GM19099 (cell line): Measurements from ENCODE around the gene TBX1.

Experiments
- POLR2A ChIP-seq: IDR thresholded peaks from 3 replicates; pipeline ENCODE4 v1.6.1; 2011; ENCODE audit warnings: low read depth; ENCODE audit not compliant: insufficient read length; ENCODE audit errors: extremely low read depth

TBX1 gene

DNA sequence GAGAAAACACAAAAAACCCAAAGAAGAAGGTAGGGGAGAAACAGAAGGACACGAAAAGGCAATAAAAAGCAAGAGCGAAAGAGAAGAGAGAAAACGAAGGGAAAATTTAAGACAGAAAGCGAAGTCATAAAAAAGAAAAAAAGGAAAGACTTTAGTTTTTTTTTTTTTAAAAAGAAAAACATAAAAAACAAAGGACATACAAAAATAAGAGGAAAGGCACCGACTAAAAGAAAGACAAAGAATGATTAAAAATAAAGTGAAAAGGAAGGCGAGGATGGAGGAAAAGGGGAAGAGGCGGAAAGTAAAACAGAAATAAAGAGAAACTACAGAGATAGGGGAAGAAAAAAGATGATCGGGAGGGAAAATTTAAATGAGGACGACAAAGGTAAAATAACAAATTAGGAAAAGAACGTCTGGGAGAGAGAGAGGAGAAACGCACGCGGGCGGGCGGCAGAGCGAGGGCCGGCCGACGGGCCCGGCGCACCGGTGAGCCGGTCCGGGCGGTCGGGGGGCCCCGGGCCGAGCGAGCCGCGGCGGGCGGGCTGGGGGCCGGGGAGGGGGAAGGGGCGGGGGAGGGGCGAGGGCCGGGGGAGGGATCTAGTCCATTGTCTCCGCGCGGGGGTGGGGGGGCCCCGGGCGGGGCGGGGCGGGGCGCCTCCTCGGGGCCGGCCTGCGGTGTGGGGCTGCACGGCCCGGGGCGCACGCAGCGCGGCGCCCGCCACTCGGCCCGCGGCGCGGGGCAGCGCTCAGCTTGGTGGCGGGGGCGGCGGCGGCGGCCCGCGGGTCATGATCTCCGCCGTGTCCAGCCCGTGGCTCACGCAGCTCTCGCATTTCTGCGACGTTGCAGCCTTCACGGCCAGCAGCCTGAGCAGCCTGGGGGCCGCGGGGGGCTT lies at the start of gene TBX1:
Gene TBX1, plus strand, starts transcription at position 721 of the 893 bp plus-strand sequence. Its CDS starts 66 bp downstream, at position 787.
- TF ChIP-seq POLR2A, result no peak

DNA sequence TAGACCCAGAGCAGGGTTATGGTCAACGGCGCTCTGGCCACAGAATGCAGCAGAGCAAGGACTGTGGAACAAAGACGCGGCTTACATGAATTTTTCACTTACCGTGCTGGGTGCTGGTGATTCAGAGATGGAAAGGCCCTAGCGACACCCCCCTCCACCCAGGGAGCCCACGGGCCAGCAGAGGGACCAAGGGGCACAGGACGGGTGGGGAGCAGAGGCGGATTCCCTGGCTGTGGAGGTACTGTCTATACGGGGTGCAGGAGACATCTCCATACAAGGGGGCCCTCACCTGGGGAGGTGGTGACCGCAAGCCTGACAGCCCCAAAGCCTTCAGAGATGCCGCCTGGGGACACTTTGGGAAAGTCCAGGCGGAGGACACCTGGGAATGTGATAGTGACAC lies 47.3 kb upstream of the TBX1 start:
- TF ChIP-seq POLR2A, result no peak

DNA sequence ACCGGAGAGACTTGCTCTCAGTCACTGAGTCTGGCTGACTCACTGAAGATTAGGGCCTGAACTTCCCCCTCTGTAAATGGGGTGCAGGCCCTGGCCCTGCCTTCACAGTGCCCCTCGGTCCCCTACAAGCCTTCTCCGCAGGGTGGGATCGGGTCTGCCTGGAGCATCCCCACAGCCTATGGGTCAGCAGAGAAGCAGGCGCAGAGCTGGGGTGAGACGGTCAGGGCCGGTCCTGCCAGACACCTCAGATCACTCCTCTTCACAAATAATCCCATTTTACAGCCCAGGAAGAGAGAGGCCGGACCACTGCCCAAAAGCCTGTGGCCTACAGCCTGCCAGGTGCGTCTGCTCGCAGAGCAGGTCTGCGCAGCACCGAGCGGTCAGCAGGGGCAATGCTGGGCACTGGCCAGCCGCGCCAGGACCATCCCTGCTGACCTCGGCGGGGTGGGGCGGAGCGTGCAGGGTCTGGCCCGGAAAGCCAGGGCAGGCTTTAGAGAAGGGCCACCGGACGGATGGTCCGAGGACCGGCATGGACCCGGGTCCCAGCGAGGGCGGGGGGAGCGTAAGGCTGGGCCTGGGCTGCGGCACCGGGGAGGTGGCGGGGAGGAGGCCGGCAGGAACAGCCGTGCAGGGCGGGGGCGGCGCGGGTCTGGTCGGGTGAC lies 46.8 kb upstream of the TBX1 start:
- TF ChIP-seq POLR2A, result no peak

DNA sequence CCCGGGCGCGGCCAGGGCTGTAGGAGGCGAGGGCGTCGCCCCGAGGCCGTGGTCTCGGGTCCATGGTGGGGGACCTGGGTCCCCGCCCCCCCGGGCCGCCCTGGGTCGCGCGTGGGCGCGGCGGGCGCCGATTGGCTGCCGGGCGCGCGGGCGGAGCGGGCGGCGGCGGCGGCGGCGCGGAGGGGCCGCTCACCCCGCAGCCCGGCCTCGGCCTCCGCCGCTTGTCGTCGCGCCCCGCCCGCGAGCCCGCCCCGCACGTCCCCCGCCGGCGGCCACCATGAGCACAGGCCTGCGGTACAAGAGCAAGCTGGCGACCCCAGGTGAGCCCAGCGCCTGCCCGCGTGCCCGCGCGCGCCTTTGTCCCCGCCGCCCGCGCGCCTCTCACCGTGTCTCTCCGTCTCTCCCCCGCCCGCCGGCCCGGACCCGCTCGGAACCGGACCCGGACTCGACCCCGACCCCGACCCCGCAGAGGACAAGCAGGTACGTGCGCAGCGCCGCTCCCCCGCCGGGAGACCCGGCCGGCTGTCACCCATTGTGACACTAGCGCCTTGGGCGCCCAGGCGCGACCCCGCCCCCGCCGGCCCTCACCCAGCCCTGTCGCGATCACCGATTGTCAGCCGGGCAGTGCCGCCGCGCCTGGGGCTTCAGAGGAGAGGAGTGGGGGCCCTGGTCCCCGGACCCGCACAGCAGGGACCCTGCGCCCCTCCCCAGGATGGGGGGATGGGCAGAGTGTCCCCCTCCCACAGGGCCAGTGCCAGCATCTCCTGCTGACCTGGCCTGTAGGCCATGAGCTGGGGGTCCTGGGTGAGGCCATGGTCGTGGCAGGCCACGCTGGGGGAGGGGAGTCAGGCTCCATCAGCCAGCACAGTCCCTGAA lies 46.0 kb upstream of the TBX1 start, which contains the start of gene SEPTIN5:
Gene SEPTIN5, plus strand, starts transcription at position 192 of the 876 bp plus-strand sequence. Its CDS starts 86 bp downstream, at position 278.
- TF ChIP-seq POLR2A, result no peak

DNA sequence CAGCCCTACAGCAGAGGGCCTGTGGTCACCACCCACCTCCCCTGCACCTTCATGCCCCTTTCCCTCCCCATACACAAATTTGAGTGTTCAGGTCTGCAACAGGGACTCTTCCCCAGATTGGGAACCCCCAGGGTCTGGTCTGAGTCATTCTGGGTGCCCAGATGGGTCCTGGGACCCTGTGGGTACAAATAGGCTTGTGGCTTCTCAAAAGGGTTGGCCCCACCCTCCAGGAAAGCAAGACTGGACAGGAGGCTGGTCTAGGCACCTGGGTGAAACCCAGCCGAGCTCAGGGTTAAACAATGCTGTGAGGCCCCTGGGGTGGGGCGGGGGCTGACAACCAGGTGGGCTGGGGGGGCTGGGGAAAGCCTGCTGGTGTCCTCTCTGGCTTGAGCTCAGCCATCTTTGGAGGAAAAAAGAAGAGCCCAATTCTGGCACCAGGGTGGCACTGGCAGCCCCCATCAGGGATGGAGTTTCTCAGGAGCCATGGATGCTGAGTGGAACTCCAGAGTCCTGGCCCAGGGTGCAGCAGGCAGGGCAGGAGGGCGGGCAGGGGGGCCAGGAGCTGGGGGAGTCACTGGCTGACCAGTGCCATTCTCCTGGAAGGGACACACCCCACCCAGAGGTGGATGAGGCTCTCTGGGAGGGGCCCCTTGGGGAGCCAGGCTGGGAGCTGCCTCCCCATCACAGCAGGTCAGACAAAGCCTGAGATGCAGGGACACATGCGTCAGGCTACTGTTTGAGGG lies 45.2 kb upstream of the TBX1 start:
- no peak for TF ChIP-seq POLR2A

DNA sequence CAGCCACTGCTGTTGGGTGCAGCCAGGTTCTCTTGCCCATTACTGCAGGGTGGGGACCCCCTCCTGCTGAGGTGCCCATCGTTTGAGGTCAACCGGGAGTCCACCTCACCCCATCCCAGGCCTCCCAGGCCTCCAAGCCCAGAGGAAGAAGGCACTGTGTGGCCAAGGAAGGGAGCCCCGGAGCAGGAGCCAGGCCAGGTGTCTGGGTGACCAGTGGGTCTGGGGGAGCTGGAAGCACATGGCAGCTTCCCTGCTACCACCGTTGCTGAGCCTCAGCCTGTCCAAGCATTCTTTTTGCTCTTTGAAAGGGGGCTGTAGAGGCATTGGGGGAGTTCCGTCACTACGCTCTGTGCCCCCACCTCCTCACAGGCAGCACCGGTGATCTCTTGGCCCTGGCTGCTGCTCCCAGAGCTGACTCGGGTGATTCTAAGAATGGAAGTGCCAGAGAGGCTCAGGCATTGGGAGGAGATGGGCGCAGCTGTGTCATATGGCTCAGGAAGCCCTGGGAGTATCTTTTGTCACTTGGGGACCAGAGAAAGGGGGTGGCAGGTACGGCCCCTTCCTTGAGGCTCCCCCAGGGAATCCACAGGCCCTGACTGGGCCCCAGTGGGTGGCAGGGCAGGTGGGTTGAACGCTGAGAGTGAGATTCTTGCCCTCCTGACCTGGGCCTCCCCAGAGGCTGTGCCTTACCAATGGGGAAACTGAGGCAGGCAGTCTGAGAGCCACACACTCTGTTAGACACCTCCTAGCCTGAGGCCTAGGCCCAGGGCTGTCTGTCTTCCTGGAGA lies 44.3 kb upstream of the TBX1 start:
- TF ChIP-seq POLR2A, result no peak

DNA sequence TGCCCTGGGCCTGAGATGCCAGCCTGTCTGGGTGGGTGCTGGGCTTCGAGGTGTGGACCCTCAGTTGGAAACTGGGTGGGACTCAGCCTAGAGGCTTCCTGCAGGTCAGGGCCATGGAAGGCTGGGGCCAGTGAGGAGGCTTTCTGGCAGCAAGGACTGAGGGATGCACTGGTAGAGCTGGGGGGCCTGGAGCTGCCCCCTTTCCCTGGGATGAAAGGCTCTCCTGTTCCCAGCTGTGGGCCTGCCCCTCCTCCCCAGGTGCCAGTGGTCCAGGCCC lies 43.8 kb upstream of the TBX1 start:
- TF ChIP-seq POLR2A, result no peak

DNA sequence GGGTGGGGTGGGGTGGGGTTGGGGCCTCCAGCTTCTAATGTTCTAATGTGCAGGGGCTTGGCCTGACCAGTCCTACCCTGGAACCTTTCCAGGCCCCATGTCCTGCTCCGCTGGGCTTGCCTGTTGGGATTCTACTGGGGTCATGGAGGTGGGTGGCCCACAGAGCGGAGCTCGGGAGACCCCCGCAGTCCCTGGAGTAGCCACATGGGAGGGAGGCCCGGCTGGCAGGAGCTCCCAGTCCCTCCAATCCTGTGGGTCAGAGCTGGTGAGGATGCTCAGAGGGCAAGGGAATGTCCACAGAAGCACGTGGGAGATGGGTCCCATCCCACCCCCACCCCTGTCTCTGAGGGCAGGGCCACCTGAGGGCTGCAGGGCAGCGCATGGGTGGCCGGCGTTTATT lies 43.4 kb upstream of the TBX1 start:
- no peak for TF ChIP-seq POLR2A

DNA sequence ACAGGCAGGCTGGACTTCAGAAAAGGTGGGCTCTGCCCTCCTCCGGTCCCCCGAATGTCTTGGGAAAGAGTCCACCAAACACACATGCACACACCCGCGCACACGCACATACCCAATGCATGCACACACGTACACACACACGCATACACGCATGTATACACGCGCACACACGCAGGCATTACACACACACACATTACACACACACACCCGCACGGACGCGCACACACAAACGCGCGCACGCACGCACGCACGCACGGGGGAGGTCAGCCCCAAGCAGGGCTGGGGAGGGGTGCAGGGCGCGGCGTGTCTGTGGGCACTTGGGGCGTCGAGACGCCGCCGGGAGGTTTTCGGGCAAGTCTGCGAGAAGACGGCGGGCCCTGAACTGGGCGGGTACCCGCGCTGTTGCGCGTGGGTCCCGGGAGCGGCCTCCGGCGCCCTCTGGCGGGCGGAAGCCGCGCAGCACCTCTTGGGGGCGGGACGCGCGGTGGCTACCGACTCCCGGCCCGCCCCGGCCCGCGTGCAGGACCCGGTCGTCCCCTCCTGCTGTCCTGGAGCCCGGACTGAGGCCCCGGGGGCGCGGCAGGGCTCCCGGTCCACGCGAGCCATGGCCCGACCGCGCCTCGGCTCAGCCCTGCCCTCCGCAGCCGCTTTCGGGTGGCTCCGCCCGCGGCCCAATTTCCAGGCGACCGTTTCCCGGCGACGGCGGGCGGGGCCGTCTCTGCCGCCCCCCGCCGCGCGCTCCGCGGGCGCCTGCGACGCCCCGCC lies 42.7 kb upstream of the TBX1 start:
- no peak for TF ChIP-seq POLR2A

DNA sequence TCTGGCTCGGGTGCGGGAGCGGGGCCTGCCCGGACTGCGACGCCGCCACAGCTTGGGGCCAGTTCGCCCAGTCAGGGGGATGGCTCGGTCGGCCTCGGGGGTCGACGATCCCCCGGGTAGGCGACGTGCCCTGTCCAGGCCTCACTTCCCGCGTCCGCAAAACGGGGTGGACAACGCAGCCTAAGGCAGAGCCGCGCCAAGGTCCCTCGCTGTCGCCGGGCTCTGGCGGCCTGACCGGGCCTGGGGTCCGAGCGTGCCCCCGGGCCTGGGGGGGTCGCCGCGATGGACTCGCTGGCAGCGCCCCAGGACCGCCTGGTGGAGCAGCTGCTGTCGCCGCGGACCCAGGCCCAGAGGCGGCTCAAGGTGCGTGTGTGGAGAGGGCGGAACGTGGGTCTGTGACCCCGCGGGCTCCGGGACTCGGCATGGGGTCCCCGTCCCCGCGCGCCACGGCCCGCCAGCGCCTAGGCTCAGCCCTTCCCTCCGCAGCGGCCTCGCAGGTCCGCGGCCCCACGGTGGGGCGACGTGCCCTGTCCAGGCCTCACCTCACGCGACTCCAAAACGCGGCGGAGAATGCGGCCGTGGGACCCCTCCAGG lies 42.0 kb upstream of the TBX1 start:
- TF ChIP-seq POLR2A, result no peak

DNA sequence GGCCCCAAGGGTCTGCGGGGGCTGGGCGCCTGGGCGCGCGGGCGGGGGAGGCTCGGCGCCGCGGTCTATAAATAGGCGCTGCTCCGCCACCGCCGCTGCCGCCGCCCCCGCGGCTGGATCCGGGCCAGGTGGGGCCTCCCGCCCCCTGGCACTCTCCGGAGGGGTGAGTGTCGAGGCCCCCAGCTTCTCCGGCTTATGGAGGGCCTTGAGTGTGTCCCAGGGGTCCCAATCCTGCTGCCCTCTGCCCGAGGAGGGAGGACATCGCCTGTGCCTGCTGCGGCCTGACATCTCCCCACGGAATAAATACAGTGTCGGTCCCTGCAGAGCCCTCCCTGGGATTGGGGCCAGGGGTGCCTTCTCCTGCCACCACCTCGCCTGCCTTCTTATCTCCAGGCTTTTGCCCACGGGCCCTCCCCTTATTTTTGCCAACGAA lies 41.5 kb upstream of the TBX1 start:
- TF ChIP-seq POLR2A, result no peak

DNA sequence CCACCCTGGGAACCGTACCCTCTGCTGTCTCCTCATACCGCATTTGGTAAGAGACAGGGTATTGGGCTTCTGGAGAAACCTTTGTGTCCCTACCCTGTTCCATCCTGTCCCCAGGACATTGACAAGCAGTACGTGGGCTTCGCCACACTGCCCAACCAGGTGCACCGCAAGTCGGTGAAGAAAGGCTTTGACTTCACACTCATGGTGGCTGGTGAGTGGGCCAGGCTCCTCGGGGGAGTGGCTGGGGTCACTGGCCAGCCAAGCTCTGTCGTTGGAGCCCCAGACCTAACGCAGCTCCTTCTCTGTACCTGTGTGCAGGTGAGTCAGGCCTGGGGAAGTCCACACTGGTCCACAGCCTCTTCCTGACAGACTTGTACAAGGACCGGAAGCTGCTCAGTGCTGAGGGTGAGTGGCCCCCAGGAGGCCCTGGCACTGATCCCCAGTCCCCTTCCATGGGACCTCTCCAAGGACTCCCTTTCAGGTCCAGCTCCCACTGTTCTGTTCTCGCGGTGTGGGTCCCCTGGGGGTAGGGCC lies 41.0 kb upstream of the TBX1 start:
- TF ChIP-seq POLR2A, result no peak
